ENCODE data around the gene CEMP1.

GRCh38 chr16:2511996-2512734 is 19.0 kb downstream of the CEMP1 start:
- TF ChIP-seq POLR2A (IDR thresholded peaks at IDR 0.05) (no peak), CTCF (IDR thresholded peaks at IDR 0.05) (no peak), EP300 (IDR thresholded peaks at IDR 0.05) (no peak)

Measured in tibial nerve (tissue), 4 donors.